Upper lobe of left lung (tissue), 4 donors: ENCODE data around the gene ARHGEF12.

Experiments
- CTCF ChIP-seq, 6 experiments: fragments of 450-650 bp in 4 of 6; fragments of 200-600 bp in 2 of 6; sonication (generic) in 2 of 6; IDR thresholded peaks; one replicate each; pipeline ENCODE4 v1.5.1; 2016 to 2019; ENCODE audit warnings: antibody characterized with exemption in 6 of 6
- EP300 ChIP-seq, 4 donors: sonication (generic); formaldehyde crosslinking; IDR thresholded peaks; one replicate each; pipeline ENCODE4 v1.5.1; 2017; ENCODE audit warnings: antibody characterized with exemption in 4 of 4, control low read depth in 2 of 4
- POLR2A ChIP-seq, 4 donors: fragments of 450-650 bp; IDR thresholded peaks; one replicate each; pipeline ENCODE4 v1.5.1; 2016 to 2017; ENCODE audit warnings: antibody characterized with exemption in 4 of 4, mild to moderate bottlenecking in 2 of 4
- POLR2AphosphoS5 ChIP-seq, 2 donors: sonication (generic); formaldehyde crosslinking; IDR thresholded peaks; one replicate each; pipeline ENCODE4 v1.5.1; 2017; ENCODE audit warnings: antibody characterized with exemption in 2 of 2

GRCh38 chr11:120372296-120372695, 36.1 kb downstream of the ARHGEF12 start:
- TF ChIP-seq CTCF (IDR thresholded peaks at IDR 0.05) (no peak), EP300 (IDR thresholded peaks at IDR 0.05) (no peak), POLR2AphosphoS5 (IDR thresholded peaks at IDR 0.05) (no peak), POLR2A (IDR thresholded peaks at IDR 0.05) (no peak)
